Trophoblast cell (in vitro differentiated cells and primary cell): ENCODE results near the gene DAB1.

Experiments
- DNase-seq, 2 donors: peaks; one replicate each; pipeline ENCODE4 v3.0.0-alpha.2; 2016
- H2AFZ ChIP-seq: 2 replicates; pipeline ENCODE4 v1.6.1; 2013; ENCODE audit warnings: low read length, moderate library complexity, mild to moderate bottlenecking; ENCODE audit not compliant: insufficient read depth, poor library complexity
- H2AK5ac ChIP-seq: 2 replicates; pipeline ENCODE4 v1.6.1; 2013; ENCODE audit warnings: mild to moderate bottlenecking, low read length
- H2BK120ac ChIP-seq: 2 replicates; pipeline ENCODE4 v1.6.1; 2013; ENCODE audit warnings: low read length, mild to moderate bottlenecking, moderate library complexity; ENCODE audit not compliant: insufficient read depth, poor library complexity
- H2BK12ac ChIP-seq: 2 replicates; pipeline ENCODE4 v1.6.1; 2013; ENCODE audit warnings: mild to moderate bottlenecking, low read length, moderate library complexity
- H2BK5ac ChIP-seq: 2 replicates; pipeline ENCODE4 v1.6.1; 2013; ENCODE audit warnings: low read length, low read depth, moderate library complexity, mild to moderate bottlenecking; ENCODE audit not compliant: poor library complexity
- H3K14ac ChIP-seq: 2 replicates; pipeline ENCODE4 v1.6.1; 2013; ENCODE audit warnings: mild to moderate bottlenecking, low read length
- H3K18ac ChIP-seq: 2 replicates; pipeline ENCODE4 v1.6.1; 2013; ENCODE audit warnings: mild to moderate bottlenecking, low read length
- H3K23ac ChIP-seq: 2 replicates; pipeline ENCODE4 v1.6.1; 2013; ENCODE audit warnings: low read length
- H3K27ac ChIP-seq: 2 replicates; pipeline ENCODE4 v1.5.1; 2013; ENCODE audit warnings: low read depth, mild to moderate bottlenecking, inconsistent platforms, low read length, moderate library complexity
- H3K27me3 ChIP-seq: 2 replicates; pipeline ENCODE4 v1.6.1; 2013; ENCODE audit warnings: inconsistent platforms, mild to moderate bottlenecking, low read length, moderate library complexity; ENCODE audit not compliant: insufficient read depth
- H3K36me3 ChIP-seq, 2 experiments: 1 replicate in 1 of 2; 2 replicates in 1 of 2; pipeline ENCODE4 v1.6.1; 2013; ENCODE audit warnings: low read length in 2 of 2, mild to moderate bottlenecking in 2 of 2, moderate library complexity in 1 of 2; ENCODE audit not compliant: insufficient read depth in 2 of 2, control insufficient read depth in 1 of 2
- H3K4ac ChIP-seq: 2 replicates; pipeline ENCODE4 v1.6.1; 2013; ENCODE audit warnings: low read depth, mild to moderate bottlenecking, low read length, moderate library complexity
- H3K4me1 ChIP-seq, 2 experiments: 1 replicate in 1 of 2; 2 replicates in 1 of 2; pipeline ENCODE4 v1.6.1; 2013; ENCODE audit warnings: low read length in 2 of 2, mild to moderate bottlenecking in 2 of 2, moderate library complexity in 1 of 2; ENCODE audit not compliant: insufficient read depth in 2 of 2, control insufficient read depth in 1 of 2
- H3K4me2 ChIP-seq: 2 replicates; pipeline ENCODE4 v1.6.1; 2013; ENCODE audit warnings: inconsistent platforms, mild to moderate bottlenecking, low read length, moderate library complexity
- H3K4me3 ChIP-seq: 2 replicates; pipeline ENCODE4 v1.5.1; 2013; ENCODE audit warnings: mild to moderate bottlenecking, low read depth, low read length, inconsistent platforms
- H3K79me1 ChIP-seq: one replicate; pipeline ENCODE4 v1.6.1; 2013; ENCODE audit warnings: low read length
- H3K79me2 ChIP-seq: 2 replicates; pipeline ENCODE4 v1.6.1; 2013; ENCODE audit warnings: low read length, mild to moderate bottlenecking; ENCODE audit not compliant: control insufficient read depth, insufficient read depth, poor library complexity
- H3K9ac ChIP-seq: 2 replicates; pipeline ENCODE4 v1.6.1; 2013; ENCODE audit warnings: mild to moderate bottlenecking, low read length
- H3K9me3 ChIP-seq: 2 replicates; pipeline ENCODE4 v1.6.1; 2013; ENCODE audit warnings: low read depth, mild to moderate bottlenecking, control low read depth, inconsistent platforms, low read length; ENCODE audit not compliant: insufficient read depth
- H4K12ac ChIP-seq: 2 replicates; pipeline ENCODE4 v1.6.1; 2013; ENCODE audit warnings: low read depth, mild to moderate bottlenecking, low read length, moderate library complexity
- H4K8ac ChIP-seq: 2 replicates; pipeline ENCODE4 v1.6.1; 2013; ENCODE audit warnings: low read depth, mild to moderate bottlenecking, low read length, moderate library complexity
- H4K91ac ChIP-seq: one replicate; pipeline ENCODE4 v1.6.1; 2013; ENCODE audit warnings: low read depth, mild to moderate bottlenecking, low read length, moderate library complexity
- WGBS: extraction: QIAGEN DNeasy Blood & Tissue Kit; methylation state at CpG from one replicate; pipeline ENCODE4 v1.1.7; 2013; ENCODE audit warnings: missing lambda C conversion rate; ENCODE audit not compliant: insufficient read length, insufficient coverage; ENCODE audit errors: extremely low coverage; 5-methylcytosine and 5-hydroxymethylcytosine counted together

Gene DAB1

DNA sequence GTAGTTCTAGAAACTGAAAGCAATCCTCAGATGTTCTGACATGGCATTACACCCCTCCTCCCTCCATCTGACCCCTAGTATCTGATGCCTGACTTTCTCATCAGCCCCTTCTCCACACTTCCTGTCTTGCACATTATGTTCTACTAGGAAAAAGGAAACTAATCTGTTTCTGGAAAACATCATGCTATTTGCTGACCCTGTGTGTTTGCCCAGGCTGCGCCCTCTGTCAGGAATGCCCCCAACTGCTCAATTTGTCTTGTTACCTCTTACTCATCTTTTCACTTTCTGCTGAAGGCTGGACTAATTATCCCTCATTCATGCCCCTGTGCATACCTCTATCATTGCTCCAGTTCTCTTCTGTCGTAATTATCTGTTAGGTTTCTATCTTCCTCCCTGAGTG lies 37.5 kb upstream of the DAB1 start:
- Histone ChIP-seq H3K23ac (no peak overlapping the region), H3K4me1 (no peaks in the 10 kb centered on the region), H3K36me3 (no peaks in the 10 kb centered on the region), H4K12ac (no peak overlapping the region), H2BK12ac (no peak overlapping the region), H3K9ac (no peak overlapping the region), H3K9me3 (no peaks in the 10 kb centered on the region), H3K27ac (no peak overlapping the region), H2AK5ac (no peak overlapping the region), H2BK5ac (no peak overlapping the region), H2AFZ (no peak overlapping the region), H3K4me3 (no peak overlapping the region), H3K18ac (no peak overlapping the region), H2BK120ac (no peak overlapping the region), H4K91ac (no peak overlapping the region), H3K27me3 (no peaks in the 10 kb centered on the region), H3K4ac (no peak overlapping the region), H4K8ac (no peak overlapping the region), H3K79me1 (no peaks in the 10 kb centered on the region), H3K79me2 (no peaks in the 10 kb centered on the region), H3K4me2 (no peak overlapping the region), H3K14ac (no peak overlapping the region)
- WGBS = no CpG with 5 or more reads among the region's 2 CpGs
- DNase-seq = no peak

DNA sequence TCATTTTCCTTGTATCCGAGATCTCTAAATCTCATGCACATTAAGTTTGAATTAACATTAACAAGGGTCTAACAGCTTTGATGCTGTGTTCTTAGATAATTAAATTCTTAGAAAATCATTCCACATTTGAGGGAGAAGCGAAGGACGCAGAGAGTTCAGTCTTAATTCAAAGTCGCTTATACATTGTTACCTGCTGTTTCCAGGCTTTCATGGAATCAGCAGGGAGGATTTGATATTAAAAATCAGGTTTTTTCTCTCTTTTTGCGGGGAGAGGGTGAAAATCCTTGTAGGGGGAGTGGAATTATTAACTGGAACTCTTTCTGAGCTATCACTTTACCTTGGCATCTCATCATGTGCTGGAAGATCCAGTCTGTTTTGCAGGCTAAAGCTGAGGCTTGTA lies 27.7 kb upstream of the DAB1 start:
- no peak overlapping the region for H2AFZ ChIP-seq
- no peaks in the 10 kb centered on the region for H3K79me1 ChIP-seq
- no peaks in the 10 kb centered on the region for H3K36me3 ChIP-seq
- H3K27ac ChIP-seq = no peak overlapping the region
- no peaks in the 10 kb centered on the region for H3K27me3 ChIP-seq
- H3K4me1 ChIP-seq = no peaks in the 10 kb centered on the region
- no peak overlapping the region for H2BK5ac ChIP-seq
- H4K8ac ChIP-seq = no peak overlapping the region
- no peak for DNase-seq
- H3K4me2 ChIP-seq = no peak overlapping the region
- no CpG with 5 or more reads among the region's 5 CpGs for WGBS
- H2BK12ac ChIP-seq = no peak overlapping the region
- H3K9me3 ChIP-seq = no peaks in the 10 kb centered on the region
- no peak overlapping the region for H3K4me3 ChIP-seq
- no peak overlapping the region for H3K23ac ChIP-seq
- H3K14ac ChIP-seq = no peak overlapping the region
- no peak overlapping the region for H4K12ac ChIP-seq
- H3K9ac ChIP-seq = no peak overlapping the region
- H3K18ac ChIP-seq = no peak overlapping the region
- no peak overlapping the region for H2BK120ac ChIP-seq
- H2AK5ac ChIP-seq = no peak overlapping the region
- H4K91ac ChIP-seq = no peak overlapping the region
- H3K4ac ChIP-seq = no peak overlapping the region
- H3K79me2 ChIP-seq = no peaks in the 10 kb centered on the region

- no peak for DNase-seq
- Histone ChIP-seq H2BK12ac (no peak overlapping the region), H4K91ac (no peak overlapping the region), H3K4me3 (no peak overlapping the region), H3K36me3 (no peaks in the 10 kb centered on the region), H4K8ac (no peak overlapping the region), H2BK120ac (no peak overlapping the region), H3K9ac (no peak overlapping the region), H3K27ac (no peak overlapping the region), H2BK5ac (no peak overlapping the region), H3K27me3 (no peaks in the 10 kb centered on the region), H2AK5ac (no peak overlapping the region), H3K14ac (no peak overlapping the region), H3K23ac (no peak overlapping the region), H4K12ac (no peak overlapping the region), H3K9me3 (no peaks in the 10 kb centered on the region), H3K4ac (no peak overlapping the region), H3K4me1 (no peaks in the 10 kb centered on the region), H3K18ac (no peak overlapping the region), H3K79me1 (no peaks in the 10 kb centered on the region), H2AFZ (no peak overlapping the region), H3K79me2 (no peaks in the 10 kb centered on the region), H3K4me2 (no peak overlapping the region)
- no CpG with 5 or more reads among the region's 3 CpGs for WGBS
Observed at GRCh38 chr1:57450981-57451380, 27.1 kb upstream of the DAB1 start.

GRCh38 chr1:57447551-57447950 lies 23.7 kb upstream of the DAB1 start:
- Histone ChIP-seq H4K12ac (no peak overlapping the region), H3K36me3 (no peaks in the 10 kb centered on the region), H4K91ac (no peak overlapping the region), H3K4me2 (no peak overlapping the region), H2AK5ac (no peak overlapping the region), H3K9me3 (no peaks in the 10 kb centered on the region), H3K4me1 (no peaks in the 10 kb centered on the region), H2BK5ac (no peak overlapping the region), H3K79me1 (no peaks in the 10 kb centered on the region), H3K79me2 (no peaks in the 10 kb centered on the region), H3K9ac (no peak overlapping the region), H3K4me3 (no peak overlapping the region), H3K14ac (no peak overlapping the region), H3K23ac (no peak overlapping the region), H2AFZ (no peak overlapping the region), H3K27ac (no peak overlapping the region), H3K27me3 (no peaks in the 10 kb centered on the region), H4K8ac (no peak overlapping the region), H2BK120ac (no peak overlapping the region), H3K4ac (no peak overlapping the region), H3K18ac (no peak overlapping the region), H2BK12ac (no peak overlapping the region)
- no peak for DNase-seq
- WGBS = no CpG with 5 or more reads among the region's 3 CpGs

DNA sequence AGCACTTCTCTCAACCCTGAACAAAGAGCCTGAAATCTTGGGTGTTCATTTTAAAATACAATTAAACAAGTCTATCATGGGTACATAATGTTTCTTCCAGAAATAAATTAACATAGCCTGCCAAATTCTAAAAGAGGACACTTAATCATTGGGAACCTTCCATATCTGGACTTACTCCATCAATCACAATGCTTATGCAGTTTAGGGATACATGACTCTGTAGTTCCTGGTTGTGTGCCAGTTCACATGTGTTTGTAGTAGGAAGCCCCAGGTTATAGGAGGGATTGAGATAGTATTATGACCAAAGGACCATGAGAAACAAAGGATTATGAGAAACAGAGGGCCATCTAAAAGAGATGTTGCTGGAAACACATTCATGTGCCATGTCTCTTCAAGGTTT lies 19.1 kb upstream of the DAB1 start:
- Histone ChIP-seq H3K14ac (no peak overlapping the region), H3K4me1 (no peaks in the 10 kb centered on the region), H4K8ac (no peak overlapping the region), H2BK12ac (no peak overlapping the region), H3K18ac (no peak overlapping the region), H3K27ac (no peak overlapping the region), H3K4me3 (no peak overlapping the region), H4K91ac (no peak overlapping the region), H3K4ac (no peak overlapping the region), H3K9ac (no peak overlapping the region), H3K23ac (no peak overlapping the region), H3K79me2 (no peaks in the 10 kb centered on the region), H2AFZ (no peak overlapping the region), H3K4me2 (no peak overlapping the region), H2BK120ac (no peak overlapping the region), H3K36me3 (no peaks in the 10 kb centered on the region), H4K12ac (no peak overlapping the region), H3K9me3 (no peaks in the 10 kb centered on the region), H2AK5ac (no peak overlapping the region), H2BK5ac (no peak overlapping the region), H3K79me1 (no peaks in the 10 kb centered on the region), H3K27me3 (no peaks in the 10 kb centered on the region)
- no peak for DNase-seq
